Mammary epithelial cell (primary cell): ENCODE data around the gene FOXO4.

ENCODE experiments used
- EZH2 ChIP-seq: IDR thresholded peaks from 2 replicates; pipeline ENCODE4 v1.6.1; 2012; ENCODE audit warnings: low read length, inconsistent platforms, borderline replicate concordance
- TF ChIP-seq, protein P1 (sequence below), 2 donors: IDR thresholded peaks in 1 of 2; conservative IDR thresholded peaks in 1 of 2; 2 replicates each; pipeline ENCODE4 v1.5.1; 2011 to 2012; ENCODE audit warnings: inconsistent platforms in 2 of 2, low read length in 2 of 2, mild to moderate bottlenecking in 2 of 2, control low read depth in 1 of 2, low read depth in 1 of 2; ENCODE audit not compliant: insufficient read depth in 1 of 2; ENCODE audit errors: extremely low read depth in 1 of 2

DNA sequence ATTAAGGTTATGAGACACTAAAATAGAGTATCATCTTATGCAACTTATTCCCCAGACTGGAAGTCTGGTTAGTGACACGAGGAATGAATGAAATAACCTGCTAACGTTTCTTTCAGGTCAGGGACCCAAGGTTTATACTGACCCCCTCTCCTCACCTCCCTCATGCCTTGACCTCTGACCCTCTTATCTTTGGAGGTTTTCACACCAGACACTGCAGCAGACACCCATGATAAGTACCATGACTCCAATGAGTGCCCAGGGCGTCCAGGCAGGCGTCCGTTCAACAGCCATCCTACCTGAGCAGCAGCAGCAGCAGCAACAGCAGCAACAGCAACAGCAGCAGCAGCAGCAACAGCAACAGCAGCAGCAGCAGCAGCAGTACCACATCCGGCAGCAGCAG, 44.8 kb downstream of the FOXO4 start:
- TF ChIP-seq, protein P1, sequence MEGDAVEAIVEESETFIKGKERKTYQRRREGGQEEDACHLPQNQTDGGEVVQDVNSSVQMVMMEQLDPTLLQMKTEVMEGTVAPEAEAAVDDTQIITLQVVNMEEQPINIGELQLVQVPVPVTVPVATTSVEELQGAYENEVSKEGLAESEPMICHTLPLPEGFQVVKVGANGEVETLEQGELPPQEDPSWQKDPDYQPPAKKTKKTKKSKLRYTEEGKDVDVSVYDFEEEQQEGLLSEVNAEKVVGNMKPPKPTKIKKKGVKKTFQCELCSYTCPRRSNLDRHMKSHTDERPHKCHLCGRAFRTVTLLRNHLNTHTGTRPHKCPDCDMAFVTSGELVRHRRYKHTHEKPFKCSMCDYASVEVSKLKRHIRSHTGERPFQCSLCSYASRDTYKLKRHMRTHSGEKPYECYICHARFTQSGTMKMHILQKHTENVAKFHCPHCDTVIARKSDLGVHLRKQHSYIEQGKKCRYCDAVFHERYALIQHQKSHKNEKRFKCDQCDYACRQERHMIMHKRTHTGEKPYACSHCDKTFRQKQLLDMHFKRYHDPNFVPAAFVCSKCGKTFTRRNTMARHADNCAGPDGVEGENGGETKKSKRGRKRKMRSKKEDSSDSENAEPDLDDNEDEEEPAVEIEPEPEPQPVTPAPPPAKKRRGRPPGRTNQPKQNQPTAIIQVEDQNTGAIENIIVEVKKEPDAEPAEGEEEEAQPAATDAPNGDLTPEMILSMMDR (conservative IDR thresholded peaks at IDR 0.05 in 1 of 2, IDR thresholded peaks at IDR 0.05 in 1 of 2; ENCODE audit: extremely low read depth in 1 of 2, insufficient read depth in 1 of 2, low read depth in 1 of 2, low read length in 2 of 2): no peak
- no peak for TF ChIP-seq EZH2
